HEK293 (cell line): ENCODE measurements around the gene DIS3L.

Experiments used
- BCL11B ChIP-seq: fragments of 450-650 bp; formaldehyde crosslinking; IDR thresholded peaks from 2 replicates; pipeline ENCODE4 v1.5.1; 2016; ENCODE audit warnings: low read depth, missing biosample characterization, missing genetic modification characterization
- EGR2 ChIP-seq: fragments of 450-650 bp; formaldehyde crosslinking; IDR thresholded peaks from 2 replicates; pipeline ENCODE4 v1.5.1; 2016; ENCODE audit warnings: low read depth, missing biosample characterization, missing genetic modification characterization
- GLI4 ChIP-seq: fragments of 450-650 bp; formaldehyde crosslinking; IDR thresholded peaks from 2 replicates; pipeline ENCODE4 v1.5.1; 2016; ENCODE audit warnings: missing biosample characterization, missing genetic modification characterization
- HOXD13 ChIP-seq: sonication (generic); formaldehyde crosslinking; IDR thresholded peaks from 2 replicates; pipeline ENCODE4 v1.8.0; 2022; ENCODE audit warnings: missing genetic modification reagents, borderline replicate concordance
- OVOL3 ChIP-seq: fragments of 450-650 bp; formaldehyde crosslinking; IDR thresholded peaks from 2 replicates; pipeline ENCODE4 v1.5.1; 2016; ENCODE audit warnings: missing biosample characterization, missing genetic modification characterization
- REPIN1 ChIP-seq: fragments of 450-650 bp; formaldehyde crosslinking; IDR thresholded peaks from 2 replicates; pipeline ENCODE4 v1.5.1; 2017; ENCODE audit warnings: missing biosample characterization, missing genetic modification characterization, low read depth
- TSHZ1 ChIP-seq: fragments of 450-650 bp; formaldehyde crosslinking; IDR thresholded peaks from 2 replicates; pipeline ENCODE4 v1.5.1; 2016; ENCODE audit warnings: missing biosample characterization, missing genetic modification characterization, borderline replicate concordance
- ZBTB44 ChIP-seq: fragments of 450-650 bp; IDR thresholded peaks from 2 replicates; pipeline ENCODE4 v1.5.1; 2018; ENCODE audit warnings: missing biosample characterization, mild to moderate bottlenecking, missing genetic modification characterization
- ZIC2 ChIP-seq: fragments of 450-650 bp; formaldehyde crosslinking; IDR thresholded peaks from 2 replicates; pipeline ENCODE4 v1.5.1; 2016; ENCODE audit warnings: missing biosample characterization, missing genetic modification characterization
- ZNF366 ChIP-seq: fragments of 450-650 bp; formaldehyde crosslinking; conservative IDR thresholded peaks from 2 replicates; pipeline ENCODE4 v1.5.1; 2016; ENCODE audit warnings: missing biosample characterization, missing genetic modification characterization
- ZNF514 ChIP-seq: fragments of 450-650 bp; formaldehyde crosslinking; IDR thresholded peaks from 2 replicates; pipeline ENCODE4 v1.5.1; 2016; ENCODE audit warnings: missing biosample characterization, missing genetic modification characterization
- ZNF544 ChIP-seq: fragments of 450-650 bp; formaldehyde crosslinking; IDR thresholded peaks from 2 replicates; pipeline ENCODE4 v1.5.0; 2017; ENCODE audit warnings: missing biosample characterization, missing genetic modification characterization
- ZNF549 ChIP-seq: fragments of 450-650 bp; IDR thresholded peaks from 2 replicates; pipeline ENCODE4 v1.5.1; 2018; ENCODE audit warnings: missing biosample characterization, missing genetic modification characterization, mild to moderate bottlenecking, inconsistent platforms, moderate library complexity
- ZNF626 ChIP-seq: fragments of 450-650 bp; sonication (Bioruptor Pico); formaldehyde crosslinking; IDR thresholded peaks from 2 replicates; pipeline ENCODE4 v1.5.1; 2018; ENCODE audit warnings: missing biosample characterization, missing genetic modification characterization, inconsistent platforms
- ZNF776 ChIP-seq: fragments of 450-650 bp; formaldehyde crosslinking; IDR thresholded peaks from 2 replicates; pipeline ENCODE4 v1.5.0; 2017; ENCODE audit warnings: missing biosample characterization, missing genetic modification characterization, borderline replicate concordance
- ZNF791 ChIP-seq: fragments of 450-650 bp; formaldehyde crosslinking; IDR thresholded peaks from 2 replicates; pipeline ENCODE4 v1.5.1; 2016; ENCODE audit warnings: missing biosample characterization, missing genetic modification characterization
- ZSCAN23 ChIP-seq: fragments of 450-650 bp; formaldehyde crosslinking; IDR thresholded peaks from 2 replicates; pipeline ENCODE4 v1.5.1; 2016; ENCODE audit warnings: missing biosample characterization, missing genetic modification characterization
- ZXDB ChIP-seq: fragments of 450-650 bp; formaldehyde crosslinking; IDR thresholded peaks from 2 replicates; pipeline ENCODE4 v1.5.1; 2016; ENCODE audit warnings: missing biosample characterization, missing genetic modification characterization
- TF ChIP-seq, protein P1 (sequence below): fragments of 450-650 bp; formaldehyde crosslinking; IDR thresholded peaks from 2 replicates; pipeline ENCODE4 v1.5.1; 2016; ENCODE audit warnings: missing biosample characterization, missing genetic modification characterization
- TF ChIP-seq, protein P2 (sequence below): fragments of 450-650 bp; formaldehyde crosslinking; IDR thresholded peaks from 2 replicates; pipeline ENCODE4 v1.5.1; 2016; ENCODE audit warnings: missing biosample characterization, missing genetic modification characterization
- TF ChIP-seq, protein P3 (sequence below): fragments of 450-650 bp; formaldehyde crosslinking; IDR thresholded peaks from 2 replicates; pipeline ENCODE4 v1.5.1; 2016; ENCODE audit warnings: missing biosample characterization, missing genetic modification characterization
- TF ChIP-seq, protein P4 (sequence below): fragments of 450-650 bp; formaldehyde crosslinking; IDR thresholded peaks from 2 replicates; pipeline ENCODE4 v1.5.1; 2016; ENCODE audit warnings: missing biosample characterization, missing genetic modification characterization
- TF ChIP-seq, protein P5 (sequence below): fragments of 450-650 bp; formaldehyde crosslinking; IDR thresholded peaks from 2 replicates; pipeline ENCODE4; 2016; ENCODE audit warnings: missing biosample characterization, missing genetic modification characterization

DIS3L gene

GRCh38 chr15:66369773-66370651 lies 76.6 kb downstream of the DIS3L start (continued):
- TF ChIP-seq, protein P1, sequence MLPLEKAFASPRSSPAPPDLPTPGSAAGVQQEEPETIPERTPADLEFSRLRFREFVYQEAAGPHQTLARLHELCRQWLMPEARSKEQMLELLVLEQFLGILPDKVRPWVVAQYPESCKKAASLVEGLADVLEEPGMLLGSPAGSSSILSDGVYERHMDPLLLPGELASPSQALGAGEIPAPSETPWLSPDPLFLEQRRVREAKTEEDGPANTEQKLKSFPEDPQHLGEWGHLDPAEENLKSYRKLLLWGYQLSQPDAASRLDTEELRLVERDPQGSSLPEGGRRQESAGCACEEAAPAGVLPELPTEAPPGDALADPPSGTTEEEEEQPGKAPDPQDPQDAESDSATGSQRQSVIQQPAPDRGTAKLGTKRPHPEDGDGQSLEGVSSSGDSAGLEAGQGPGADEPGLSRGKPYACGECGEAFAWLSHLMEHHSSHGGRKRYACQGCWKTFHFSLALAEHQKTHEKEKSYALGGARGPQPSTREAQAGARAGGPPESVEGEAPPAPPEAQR (tag by site-specific recombination), result no peak
- no peak for TF ChIP-seq ZNF366 (tag by site-specific recombination)
- TF ChIP-seq, protein P2, sequence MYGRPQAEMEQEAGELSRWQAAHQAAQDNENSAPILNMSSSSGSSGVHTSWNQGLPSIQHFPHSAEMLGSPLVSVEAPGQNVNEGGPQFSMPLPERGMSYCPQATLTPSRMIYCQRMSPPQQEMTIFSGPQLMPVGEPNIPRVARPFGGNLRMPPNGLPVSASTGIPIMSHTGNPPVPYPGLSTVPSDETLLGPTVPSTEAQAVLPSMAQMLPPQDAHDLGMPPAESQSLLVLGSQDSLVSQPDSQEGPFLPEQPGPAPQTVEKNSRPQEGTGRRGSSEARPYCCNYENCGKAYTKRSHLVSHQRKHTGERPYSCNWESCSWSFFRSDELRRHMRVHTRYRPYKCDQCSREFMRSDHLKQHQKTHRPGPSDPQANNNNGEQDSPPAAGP (tag by site-specific recombination), result no peak
- TF ChIP-seq REPIN1 (tag by site-specific recombination), result no peak
- TF ChIP-seq GLI4 (tag by site-specific recombination), result no peak
- TF ChIP-seq ZNF549 (tag by site-specific recombination), result no peak
- TF ChIP-seq ZNF791 (tag by site-specific recombination), result no peak
- TF ChIP-seq OVOL3 (tag by site-specific recombination), result no peak
- TF ChIP-seq ZSCAN23 (tag by site-specific recombination), result no peak
- no peak for TF ChIP-seq TSHZ1 (tag by site-specific recombination)
- no peak for TF ChIP-seq HOXD13 (CRISPR knock-in tag)
- TF ChIP-seq ZIC2 (tag by site-specific recombination), result no peak
- TF ChIP-seq, protein P3, sequence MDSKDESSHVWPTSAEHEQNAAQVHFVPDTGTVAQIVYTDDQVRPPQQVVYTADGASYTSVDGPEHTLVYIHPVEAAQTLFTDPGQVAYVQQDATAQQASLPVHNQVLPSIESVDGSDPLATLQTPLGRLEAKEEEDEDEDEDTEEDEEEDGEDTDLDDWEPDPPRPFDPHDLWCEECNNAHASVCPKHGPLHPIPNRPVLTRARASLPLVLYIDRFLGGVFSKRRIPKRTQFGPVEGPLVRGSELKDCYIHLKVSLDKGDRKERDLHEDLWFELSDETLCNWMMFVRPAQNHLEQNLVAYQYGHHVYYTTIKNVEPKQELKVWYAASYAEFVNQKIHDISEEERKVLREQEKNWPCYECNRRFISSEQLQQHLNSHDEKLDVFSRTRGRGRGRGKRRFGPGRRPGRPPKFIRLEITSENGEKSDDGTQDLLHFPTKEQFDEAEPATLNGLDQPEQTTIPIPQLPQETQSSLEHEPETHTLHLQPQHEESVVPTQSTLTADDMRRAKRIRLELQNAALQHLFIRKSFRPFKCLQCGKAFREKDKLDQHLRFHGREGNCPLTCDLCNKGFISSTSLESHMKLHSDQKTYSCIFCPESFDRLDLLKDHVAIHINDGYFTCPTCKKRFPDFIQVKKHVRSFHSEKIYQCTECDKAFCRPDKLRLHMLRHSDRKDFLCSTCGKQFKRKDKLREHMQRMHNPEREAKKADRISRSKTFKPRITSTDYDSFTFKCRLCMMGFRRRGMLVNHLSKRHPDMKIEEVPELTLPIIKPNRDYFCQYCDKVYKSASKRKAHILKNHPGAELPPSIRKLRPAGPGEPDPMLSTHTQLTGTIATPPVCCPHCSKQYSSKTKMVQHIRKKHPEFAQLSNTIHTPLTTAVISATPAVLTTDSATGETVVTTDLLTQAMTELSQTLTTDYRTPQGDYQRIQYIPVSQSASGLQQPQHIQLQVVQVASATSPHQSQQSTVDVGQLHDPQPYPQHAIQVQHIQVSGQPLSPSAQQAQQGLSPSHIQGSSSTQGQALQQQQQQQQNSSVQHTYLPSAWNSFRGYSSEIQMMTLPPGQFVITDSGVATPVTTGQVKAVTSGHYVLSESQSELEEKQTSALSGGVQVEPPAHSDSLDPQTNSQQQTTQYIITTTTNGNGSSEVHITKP (tag by site-specific recombination), result peak; percentile 90
- no peak for TF ChIP-seq ZNF626
- TF ChIP-seq, protein P4, sequence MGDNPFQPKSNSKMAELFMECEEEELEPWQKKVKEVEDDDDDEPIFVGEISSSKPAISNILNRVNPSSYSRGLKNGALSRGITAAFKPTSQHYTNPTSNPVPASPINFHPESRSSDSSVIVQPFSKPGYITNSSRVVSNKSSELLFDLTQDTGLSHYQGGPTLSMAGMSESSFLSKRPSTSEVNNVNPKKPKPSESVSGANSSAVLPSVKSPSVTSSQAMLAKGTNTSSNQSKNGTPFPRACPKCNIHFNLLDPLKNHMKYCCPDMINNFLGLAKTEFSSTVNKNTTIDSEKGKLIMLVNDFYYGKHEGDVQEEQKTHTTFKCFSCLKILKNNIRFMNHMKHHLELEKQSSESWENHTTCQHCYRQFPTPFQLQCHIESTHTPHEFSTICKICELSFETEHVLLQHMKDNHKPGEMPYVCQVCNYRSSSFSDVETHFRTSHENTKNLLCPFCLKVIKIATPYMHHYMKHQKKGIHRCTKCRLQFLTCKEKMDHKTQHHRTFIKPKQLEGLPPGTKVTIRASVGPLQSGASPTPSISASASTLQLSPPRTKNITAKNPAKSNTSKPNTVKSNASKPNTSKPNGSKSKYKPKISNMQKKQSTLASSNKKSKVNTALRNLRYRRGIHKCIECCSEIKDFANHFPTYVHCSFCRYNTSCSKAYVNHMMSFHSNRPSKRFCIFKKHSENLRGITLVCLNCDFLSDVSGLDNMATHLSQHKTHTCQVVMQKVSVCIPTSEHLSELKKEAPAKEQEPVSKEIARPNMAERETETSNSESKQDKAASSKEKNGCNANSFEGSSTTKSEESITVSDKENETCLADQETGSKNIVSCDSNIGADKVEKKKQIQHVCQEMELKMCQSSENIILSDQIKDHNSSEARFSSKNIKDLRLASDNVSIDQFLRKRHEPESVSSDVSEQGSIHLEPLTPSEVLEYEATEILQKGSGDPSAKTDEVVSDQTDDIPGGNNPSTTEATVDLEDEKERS (tag by site-specific recombination), result no peak
- TF ChIP-seq ZNF514 (tag by site-specific recombination), result no peak
- TF ChIP-seq ZNF544, result no peak
- no peak for TF ChIP-seq ZNF776
- no peak for TF ChIP-seq ZBTB44 (tag by site-specific recombination)
- TF ChIP-seq BCL11B (tag by site-specific recombination), result no peak
- TF ChIP-seq, protein P5, sequence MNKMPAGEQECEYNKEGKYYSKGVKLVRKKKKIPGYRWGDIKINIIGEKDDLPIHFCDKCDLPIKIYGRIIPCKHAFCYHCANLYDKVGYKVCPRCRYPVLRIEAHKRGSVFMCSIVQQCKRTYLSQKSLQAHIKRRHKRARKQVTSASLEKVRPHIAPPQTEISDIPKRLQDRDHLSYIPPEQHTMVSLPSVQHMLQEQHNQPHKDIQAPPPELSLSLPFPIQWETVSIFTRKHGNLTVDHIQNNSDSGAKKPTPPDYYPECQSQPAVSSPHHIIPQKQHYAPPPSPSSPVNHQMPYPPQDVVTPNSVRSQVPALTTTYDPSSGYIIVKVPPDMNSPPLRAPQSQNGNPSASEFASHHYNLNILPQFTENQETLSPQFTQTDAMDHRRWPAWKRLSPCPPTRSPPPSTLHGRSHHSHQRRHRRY (tag by site-specific recombination), result no peak
- TF ChIP-seq EGR2 (tag by site-specific recombination), result no peak
- TF ChIP-seq ZXDB (tag by site-specific recombination), result no peak
